Measurements from ENCODE around the gene CCDC110.
A peak's percentile ranks its signal among the peaks of the same experiment; 100 is the strongest.

CCDC110 gene

GRCh38 chr4:185445209-185445608, 26.3 kb downstream of the CCDC110 start:
- no peak for FAIRE-seq
- TF ChIP-seq, protein P1, sequence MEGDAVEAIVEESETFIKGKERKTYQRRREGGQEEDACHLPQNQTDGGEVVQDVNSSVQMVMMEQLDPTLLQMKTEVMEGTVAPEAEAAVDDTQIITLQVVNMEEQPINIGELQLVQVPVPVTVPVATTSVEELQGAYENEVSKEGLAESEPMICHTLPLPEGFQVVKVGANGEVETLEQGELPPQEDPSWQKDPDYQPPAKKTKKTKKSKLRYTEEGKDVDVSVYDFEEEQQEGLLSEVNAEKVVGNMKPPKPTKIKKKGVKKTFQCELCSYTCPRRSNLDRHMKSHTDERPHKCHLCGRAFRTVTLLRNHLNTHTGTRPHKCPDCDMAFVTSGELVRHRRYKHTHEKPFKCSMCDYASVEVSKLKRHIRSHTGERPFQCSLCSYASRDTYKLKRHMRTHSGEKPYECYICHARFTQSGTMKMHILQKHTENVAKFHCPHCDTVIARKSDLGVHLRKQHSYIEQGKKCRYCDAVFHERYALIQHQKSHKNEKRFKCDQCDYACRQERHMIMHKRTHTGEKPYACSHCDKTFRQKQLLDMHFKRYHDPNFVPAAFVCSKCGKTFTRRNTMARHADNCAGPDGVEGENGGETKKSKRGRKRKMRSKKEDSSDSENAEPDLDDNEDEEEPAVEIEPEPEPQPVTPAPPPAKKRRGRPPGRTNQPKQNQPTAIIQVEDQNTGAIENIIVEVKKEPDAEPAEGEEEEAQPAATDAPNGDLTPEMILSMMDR (IDR thresholded peaks at IDR 0.05; ENCODE audit: insufficient read depth, missing control alignments), result no peak

GRCh38 chr4:185441479-185441878, 30.1 kb downstream of the CCDC110 start:
- TF ChIP-seq, protein P1 (IDR thresholded peaks at IDR 0.05; ENCODE audit: insufficient read depth, missing control alignments), result no peak
- no peak for DNase-seq (ENCODE audit: insufficient read length, low spot score)
- no peak for FAIRE-seq

More at GRCh38 chr4:185445209-185445608, 26.3 kb downstream of the CCDC110 start:
- DNase-seq (ENCODE audit: insufficient read length, low spot score), result no peak

GRCh38 chr4:185437809-185438208, 33.7 kb downstream of the CCDC110 start:
- TF ChIP-seq, protein P1 (IDR thresholded peaks at IDR 0.05; ENCODE audit: insufficient read depth, missing control alignments), result no peak

GRCh38 chr4:185435466-185435865, 36.1 kb downstream of the CCDC110 start:
- DNase-seq (ENCODE audit: insufficient read length, low spot score) (no peak), FAIRE-seq (no peak)
- TF ChIP-seq, protein P1 (IDR thresholded peaks at IDR 0.05; ENCODE audit: insufficient read depth, missing control alignments), result no peak

More at GRCh38 chr4:185437809-185438208, 33.7 kb downstream of the CCDC110 start:
- FAIRE-seq (no peak), DNase-seq (ENCODE audit: insufficient read length, low spot score) (no peak)

GRCh38 chr4:185429660-185430059, 41.9 kb downstream of the CCDC110 start:
- TF ChIP-seq, protein P1 (IDR thresholded peaks at IDR 0.05; ENCODE audit: insufficient read depth, missing control alignments), result no peak
- DNase-seq (ENCODE audit: insufficient read length, low spot score), result no peak
- FAIRE-seq, result no peak

DNA sequence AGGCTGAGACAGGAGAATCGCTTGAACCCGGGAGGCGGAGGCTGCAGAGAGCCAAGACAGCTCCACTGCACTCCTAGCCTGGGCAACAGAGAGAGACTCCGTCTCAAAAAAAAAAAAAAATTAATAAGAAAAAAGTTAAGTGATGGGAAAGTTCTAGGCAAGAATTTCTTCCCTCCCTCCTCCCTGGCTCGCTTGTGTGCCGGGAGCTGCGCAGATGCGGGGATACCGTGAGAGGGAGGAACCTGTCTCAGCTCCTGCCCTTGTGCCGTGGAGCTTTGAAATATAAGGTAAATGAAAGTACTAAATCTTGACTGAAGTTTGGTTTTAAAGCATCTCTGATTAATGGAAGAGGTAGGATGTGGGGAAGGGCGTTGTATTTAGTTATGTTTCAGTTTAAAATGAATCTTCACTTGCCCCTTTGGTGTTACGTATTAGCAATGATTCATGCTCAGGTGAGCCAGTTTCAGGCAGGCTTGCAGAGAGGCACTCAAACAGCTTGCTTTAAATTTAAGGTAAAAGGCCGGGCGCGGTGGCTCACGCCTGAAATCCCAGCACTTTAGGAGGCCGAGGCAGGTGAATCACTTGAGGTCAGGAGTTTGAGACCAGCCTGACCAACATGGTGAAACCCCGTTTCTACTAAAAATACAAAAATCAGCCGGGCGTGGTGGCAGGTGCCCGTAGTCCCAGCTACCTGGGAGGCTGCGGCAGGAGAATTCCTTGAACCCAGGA, 44.4 kb downstream of the CCDC110 start:
- TF ChIP-seq, protein P1 (IDR thresholded peaks at IDR 0.05; ENCODE audit: insufficient read depth, missing control alignments), result no peak
- no peak for FAIRE-seq
- DNase-seq (ENCODE audit: insufficient read length, low spot score), result no peak

DNA sequence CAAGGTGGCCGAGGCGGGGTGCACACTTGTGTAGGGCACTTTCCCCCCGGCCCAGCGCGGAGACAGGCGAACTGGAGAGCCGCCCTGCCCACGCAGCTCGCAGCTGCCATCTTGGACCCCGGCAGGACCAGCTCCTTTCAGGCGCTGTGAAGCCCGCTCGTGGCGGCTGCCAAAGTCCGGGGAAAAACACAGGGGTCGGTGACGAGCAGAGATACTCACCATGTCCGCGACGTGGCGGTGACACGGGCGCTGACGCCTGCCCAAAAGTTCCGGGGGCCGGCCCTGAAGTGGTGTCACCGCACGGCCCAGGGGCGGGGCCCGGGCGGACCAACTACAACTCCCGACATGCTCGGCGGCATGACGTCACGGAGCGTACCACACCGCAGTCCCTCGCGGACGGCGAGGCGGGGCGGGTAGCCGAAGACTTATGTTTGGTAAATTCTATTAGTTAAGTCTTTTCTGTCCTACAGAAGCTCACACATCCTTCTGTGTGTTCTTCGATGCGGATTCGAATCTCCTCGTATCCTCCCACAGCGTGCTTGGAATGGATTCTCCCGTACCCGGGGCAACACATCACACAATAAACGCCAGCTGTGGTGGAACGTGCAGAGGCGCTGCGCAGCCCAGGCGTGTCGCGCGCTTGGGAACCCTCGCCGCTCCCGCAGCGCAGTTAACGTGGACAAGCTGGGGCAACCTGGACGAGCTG, 45.7 kb downstream of the CCDC110 start, which contains the start of gene UFSP2:
Gene UFSP2 (minus strand): TSS at position 318 of the 706 bp plus-strand sequence. CDS start 96 bp downstream, at position 222.
- FAIRE-seq (no peak), DNase-seq (ENCODE audit: insufficient read length, low spot score) (peak; percentile 71)
- TF ChIP-seq, protein P1 (IDR thresholded peaks at IDR 0.05; ENCODE audit: insufficient read depth, missing control alignments), result no peak

Data from D721Med (cell line).